Activated B cell treated with CpG ODN at 0.5 μM for 24 hours (primary cell): ENCODE results near the gene HS6ST3. TPM values are rescaled to one million over a fixed set of nuclear protein-coding genes. Genes with fewer than 3 reads are reported as not detected.
"Not testable (repeated sequence)": the region's sequence is repeated elsewhere in the genome, so short reads cannot be mapped to it uniquely, and the experiment has no call there.

ENCODE experiments used
- ATAC-seq: fragments of 200-7000 bp; cut with Tn5 transposase; one replicate; pipeline ENCODE4 v1.10.0; 2021; ENCODE audit warnings: low read depth, mild to moderate bottlenecking, moderate library complexity
- CTCF ChIA-PET: fragments of 350-600 bp; sonication (Branson Sonifier 250); formaldehyde crosslinking; loops from one replicate; lab custom pipeline; 2021; ENCODE audit warnings: antibody characterized with exemption; lab: Charles Lee
- POLR2A ChIA-PET: fragments of 350-600 bp; sonication (Branson Sonifier 250); formaldehyde crosslinking; loops from one replicate; lab custom pipeline; 2021; ENCODE audit warnings: antibody characterized with exemption; lab: Charles Lee
- DNase-seq: peaks from one replicate; pipeline ENCODE4 v3.0.0; 2022
- H3K27ac Mint-ChIP-seq: one replicate; pipeline ENCODE4 v1.8.0; 2020; ENCODE audit warnings: mixed read lengths
- H3K27me3 Mint-ChIP-seq: one replicate; pipeline ENCODE4 v1.8.0; 2021; ENCODE audit warnings: mixed read lengths
- H3K36me3 Mint-ChIP-seq: one replicate; pipeline ENCODE4 v1.8.0; 2021; ENCODE audit warnings: low read depth, mixed read lengths
- H3K4me1 Mint-ChIP-seq: one replicate; pipeline ENCODE4 v1.8.0; 2021; ENCODE audit warnings: mixed read lengths
- H3K4me3 Mint-ChIP-seq: one replicate; pipeline ENCODE4 v1.8.0; 2020; ENCODE audit warnings: mild to moderate bottlenecking, mixed read lengths
- H3K9me3 Mint-ChIP-seq: one replicate; pipeline ENCODE4 v1.8.0; 2020; ENCODE audit warnings: mixed read lengths
- CTCF ChIP-seq: fragments of 200-600 bp; IDR thresholded peaks from one replicate; pipeline ENCODE4 v1.8.0; 2022; ENCODE audit warnings: antibody characterized with exemption, mild to moderate bottlenecking
- intact Hi-C: fragments of 100-400 bp; cut with micrococcal nuclease; formaldehyde crosslinking; loops from one replicate; pipeline ENCODE4 v1.15.1; 2024
- total RNA-seq: library from RNA; stranded (reverse); gene quantifications from 2 replicates; pipeline ENCODE4 v1.2.3, GENCODE V29; 2022

Gene HS6ST3
- total RNA-seq, 1 donor from 2014 or later: not detected

GRCh38 chr13:96500953-96501352, 411.0 kb downstream of the HS6ST3 start:
- intact Hi-C loops: no loop called here
- ATAC-seq (no peak), DNase-seq (no peak)
- no peak for TF ChIP-seq CTCF
- ChIA-PET CTCF (no interaction called here), POLR2A (no interaction called here)
- Mint-ChIP-seq H3K4me1 (no peaks in the 10 kb centered on the region), H3K27me3 (no peaks in the 10 kb centered on the region), H3K4me3 (no peak overlapping the region), H3K36me3 (no peaks in the 10 kb centered on the region), H3K9me3 (peaks cover 9% of the 10 kb centered on the region), H3K27ac (no peak overlapping the region)

- no peak for ATAC-seq
- no peak overlapping the region for H3K27ac Mint-ChIP-seq
- H3K4me1 Mint-ChIP-seq: no peaks in the 10 kb centered on the region
- POLR2A ChIA-PET: no interaction called here
- no peak overlapping the region for H3K4me3 Mint-ChIP-seq
- H3K9me3 Mint-ChIP-seq: peaks cover 2% of the 10 kb centered on the region
- CTCF ChIA-PET: no interaction called here
- H3K36me3 Mint-ChIP-seq: no peaks in the 10 kb centered on the region
- DNase-seq: no peak
- intact Hi-C loops: no loop called here
- no peaks in the 10 kb centered on the region for H3K27me3 Mint-ChIP-seq
- no peak for TF ChIP-seq CTCF
Observed at GRCh38 chr13:96503481-96503880, 413.6 kb downstream of the HS6ST3 start.

- no peak for DNase-seq
- no peaks in the 10 kb centered on the region for H3K27me3 Mint-ChIP-seq
- ChIA-PET CTCF (no interaction called here), POLR2A (no interaction called here)
- no peak for ATAC-seq
- no peaks in the 10 kb centered on the region for H3K36me3 Mint-ChIP-seq
- intact Hi-C loops: no loop called here
- no peak overlapping the region for H3K4me3 Mint-ChIP-seq
- H3K4me1 Mint-ChIP-seq: no peaks in the 10 kb centered on the region
- no peak for TF ChIP-seq CTCF
- H3K9me3 Mint-ChIP-seq: peaks cover 2% of the 10 kb centered on the region
- no peak overlapping the region for H3K27ac Mint-ChIP-seq
Observed at GRCh38 chr13:96511587-96511986, 421.7 kb downstream of the HS6ST3 start.

- CTCF ChIA-PET: no interaction called here
Observed at GRCh38 chr13:96519380-96519779, 429.5 kb downstream of the HS6ST3 start.

GRCh38 chr13:96524398-96525020, 434.6 kb downstream of the HS6ST3 start:
- H3K36me3 Mint-ChIP-seq, CTCF ChIA-PET, ATAC-seq, intact Hi-C loops, H3K9me3 Mint-ChIP-seq, H3K27ac Mint-ChIP-seq, H3K27me3 Mint-ChIP-seq, H3K4me3 Mint-ChIP-seq, H3K4me1 Mint-ChIP-seq, DNase-seq, POLR2A ChIA-PET: not testable (repeated sequence)

More at GRCh38 chr13:96519380-96519779, 429.5 kb downstream of the HS6ST3 start:
- Mint-ChIP-seq H3K4me3 (no peak overlapping the region), H3K9me3 (peaks cover 4% of the 10 kb centered on the region), H3K27ac (no peak overlapping the region), H3K36me3 (no peaks in the 10 kb centered on the region), H3K27me3 (no peaks in the 10 kb centered on the region), H3K4me1 (no peaks in the 10 kb centered on the region)
- ATAC-seq: no peak
- intact Hi-C loops: no loop called here
- no peak for TF ChIP-seq CTCF
- DNase-seq: no peak
- POLR2A ChIA-PET: no interaction called here

- POLR2A ChIA-PET: no interaction called here
- Mint-ChIP-seq H3K27ac (no peak overlapping the region), H3K36me3 (no peaks in the 10 kb centered on the region), H3K4me1 (no peaks in the 10 kb centered on the region), H3K9me3 (peaks cover 3% of the 10 kb centered on the region), H3K27me3 (no peaks in the 10 kb centered on the region), H3K4me3 (no peak overlapping the region)
- intact Hi-C loops: no loop called here
- no peak for TF ChIP-seq CTCF
- CTCF ChIA-PET: no interaction called here
- no peak for DNase-seq
- no peak for ATAC-seq
Observed at GRCh38 chr13:96525715-96526114, 435.8 kb downstream of the HS6ST3 start.
